NCI-H82 treated with DMSO at 0.1 percent for 48 hours (cell line): Measurements from ENCODE around the gene CYTH3.
"Not testable (repeated sequence)": the region's sequence is repeated elsewhere in the genome, so short reads cannot be mapped to it uniquely, and the experiment has no call there.

Source experiments
- DNase-seq: peaks from one replicate; lab custom pipeline; 2025; ENCODE audit not compliant: unreplicated experiment; lab: John Stamatoyannopoulos, UW

The CYTH3 gene

GRCh38 chr7:6234384-6234783 lies 38.0 kb downstream of the CYTH3 start:
- no peak for DNase-seq

DNA sequence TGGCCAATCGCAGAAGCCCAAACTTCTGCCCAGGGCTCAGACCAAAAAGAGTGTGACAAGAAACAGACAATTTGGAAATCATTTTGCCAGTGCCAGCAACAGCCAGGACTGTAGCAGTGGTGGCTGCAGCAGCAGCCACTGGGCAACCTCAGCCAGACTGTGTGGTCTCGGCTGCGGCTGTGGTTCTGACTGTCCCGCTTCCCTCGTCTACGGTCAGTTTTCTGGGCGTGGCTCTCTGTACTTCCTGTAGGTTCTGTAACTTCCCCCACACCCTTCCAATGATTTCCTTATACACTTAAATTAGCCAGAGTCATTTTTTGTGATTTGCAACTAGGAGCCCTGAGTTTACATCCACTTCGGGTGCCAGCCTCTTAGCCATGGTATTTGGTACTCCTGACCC lies 39.9 kb downstream of the CYTH3 start:
- DNase-seq, result no peak

- no peak for DNase-seq
Measured at GRCh38 chr7:6232116-6232515, 40.3 kb downstream of the CYTH3 start.

GRCh38 chr7:6231184-6231583 lies 41.2 kb downstream of the CYTH3 start:
- no peak for DNase-seq

- not testable (repeated sequence) for DNase-seq
Measured at GRCh38 chr7:6229284-6229683, 43.1 kb downstream of the CYTH3 start.

DNA sequence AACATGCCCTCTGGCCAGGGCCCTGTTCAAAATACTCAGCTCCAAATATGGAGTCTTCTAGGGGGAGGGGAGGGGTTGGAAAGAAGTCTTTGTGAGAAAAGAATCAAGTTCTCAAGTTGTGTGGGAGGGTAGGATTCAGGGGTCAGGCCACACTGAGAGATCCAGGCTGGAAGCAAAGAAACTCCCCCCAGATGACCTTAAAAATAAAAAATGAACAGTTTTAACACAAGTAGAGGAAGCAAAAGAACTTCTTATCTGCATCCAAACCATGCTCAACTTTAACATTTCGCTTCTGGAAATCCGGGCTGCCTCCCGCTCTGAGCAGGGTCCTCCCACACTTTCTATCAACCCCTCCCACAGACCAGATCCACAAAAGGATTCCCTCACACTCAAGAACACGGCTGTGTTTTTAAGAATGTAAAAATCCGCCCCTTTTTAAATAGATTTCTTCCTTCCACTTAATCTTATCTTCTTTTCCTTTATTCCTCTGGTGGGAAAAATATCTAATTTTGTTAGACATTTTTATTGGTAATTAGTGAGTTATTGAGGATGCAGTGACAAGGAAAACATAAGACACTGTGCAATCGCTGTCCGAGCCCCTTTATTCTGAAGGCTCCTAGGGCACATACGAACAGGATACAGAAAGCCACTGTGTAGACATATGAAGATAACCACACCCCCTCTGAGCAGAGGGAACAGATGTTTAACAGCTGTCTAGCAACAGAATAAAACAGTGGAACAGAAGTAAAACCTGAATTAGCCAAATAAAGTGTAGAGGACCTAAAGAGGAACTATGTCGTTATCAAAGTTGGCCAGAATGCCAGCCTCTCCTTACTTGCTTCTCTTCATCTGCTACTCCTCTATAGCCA lies 43.8 kb downstream of the CYTH3 start:
- no peak for DNase-seq

DNA sequence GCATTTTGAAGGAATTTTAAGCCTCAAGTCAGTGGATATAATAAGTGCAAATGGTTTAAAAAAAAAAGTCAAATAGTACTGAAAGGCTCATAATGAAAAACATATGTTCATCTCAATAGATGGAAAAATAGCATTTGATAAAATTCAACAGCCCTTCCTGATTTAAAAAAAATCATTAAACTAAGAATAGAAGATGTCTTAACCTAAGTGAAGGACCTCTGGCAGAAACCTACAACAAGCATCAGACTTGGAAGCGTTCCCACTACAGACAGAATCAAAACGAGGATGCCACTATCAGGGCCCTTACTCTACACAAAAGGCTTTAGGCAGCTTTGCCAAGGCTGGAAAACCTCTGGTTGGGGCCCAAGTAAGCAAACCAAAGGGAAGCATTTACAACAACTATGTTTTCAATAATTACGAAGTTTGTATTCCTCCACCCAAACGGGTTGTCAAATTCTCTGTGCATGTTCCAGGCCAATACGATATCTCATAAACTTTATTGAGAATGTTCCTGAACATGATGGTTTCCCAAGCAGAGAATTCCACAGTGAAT lies 45.1 kb downstream of the CYTH3 start:
- no peak for DNase-seq

DNA sequence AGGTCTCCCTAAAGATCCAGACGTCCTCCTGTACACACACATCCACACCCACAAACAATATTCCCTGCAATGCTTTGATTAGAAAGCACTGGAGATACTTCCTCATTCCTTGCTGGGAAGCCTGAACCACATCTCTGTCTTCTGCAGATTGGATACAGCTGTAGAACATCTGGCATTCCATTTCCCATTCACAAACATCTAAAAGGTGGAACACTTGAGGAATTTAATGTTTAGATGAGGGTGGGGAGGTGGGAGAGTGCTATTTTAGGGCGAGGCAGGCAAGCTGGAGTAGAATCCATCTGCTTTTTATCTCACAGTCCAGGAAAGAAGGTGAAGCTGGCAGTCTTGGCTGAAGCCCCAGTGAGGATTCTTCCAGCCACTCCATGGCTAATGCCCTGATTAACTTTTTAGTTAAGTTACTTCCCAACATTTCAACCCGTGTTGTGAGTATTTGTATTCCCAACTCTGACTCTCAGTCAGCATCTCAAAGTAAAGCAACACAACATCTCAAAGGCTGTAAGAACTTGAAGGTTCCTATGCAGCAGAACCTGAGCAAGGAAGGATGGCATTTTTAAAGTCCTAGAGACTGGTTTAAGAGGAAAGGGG lies 46.1 kb downstream of the CYTH3 start:
- no peak for DNase-seq

GRCh38 chr7:6223411-6223810 lies 49.0 kb downstream of the CYTH3 start:
- peak; percentile 25 for DNase-seq

GRCh38 chr7:6223010-6223409 lies 49.4 kb downstream of the CYTH3 start:
- not testable (repeated sequence) for DNase-seq

DNA sequence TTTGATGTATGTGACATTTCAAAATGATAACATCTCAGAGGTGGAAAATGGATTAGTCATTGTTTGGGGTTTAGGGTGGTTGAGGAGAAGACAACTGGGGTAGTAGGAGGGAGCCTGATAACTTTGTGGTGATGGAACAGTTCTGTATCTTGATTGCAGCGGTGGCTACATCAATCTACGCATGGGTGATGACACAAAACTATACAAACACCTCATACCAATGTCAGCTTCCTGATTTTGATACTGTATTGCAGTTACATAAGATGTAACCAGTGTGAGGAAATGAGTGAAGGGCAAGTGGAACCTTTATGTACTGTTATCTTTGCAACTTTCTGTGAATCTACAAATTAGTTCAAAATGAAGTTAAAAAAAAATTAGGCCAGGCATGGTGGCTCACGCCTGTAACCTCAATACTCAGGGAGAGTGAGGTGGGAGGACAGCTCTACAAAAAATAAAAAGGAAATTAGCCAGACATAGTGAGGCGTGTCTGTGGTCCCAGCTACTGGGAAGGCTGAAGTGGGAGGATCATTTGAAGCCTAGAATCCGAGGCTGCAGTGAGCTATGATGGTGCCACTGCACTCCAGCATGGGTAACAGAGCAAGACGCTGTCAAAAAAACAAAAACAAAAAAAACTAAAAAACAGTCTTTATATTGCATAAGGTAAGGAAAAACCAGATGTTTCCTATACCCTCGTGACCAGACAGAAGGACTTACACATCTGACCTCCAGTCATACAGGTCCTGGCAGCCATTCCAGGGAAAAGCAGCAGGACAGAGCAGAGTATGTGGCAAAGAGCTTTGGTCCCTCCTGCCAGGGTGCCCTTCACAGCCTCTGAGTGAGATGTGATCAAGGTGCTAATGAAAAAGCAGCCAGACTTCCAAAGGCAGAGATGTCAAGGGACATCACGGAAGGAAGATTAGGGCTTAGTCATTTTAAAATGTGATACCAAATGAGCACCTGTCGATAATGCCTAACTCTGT lies 50.8 kb downstream of the CYTH3 start:
- no peak for DNase-seq

DNA sequence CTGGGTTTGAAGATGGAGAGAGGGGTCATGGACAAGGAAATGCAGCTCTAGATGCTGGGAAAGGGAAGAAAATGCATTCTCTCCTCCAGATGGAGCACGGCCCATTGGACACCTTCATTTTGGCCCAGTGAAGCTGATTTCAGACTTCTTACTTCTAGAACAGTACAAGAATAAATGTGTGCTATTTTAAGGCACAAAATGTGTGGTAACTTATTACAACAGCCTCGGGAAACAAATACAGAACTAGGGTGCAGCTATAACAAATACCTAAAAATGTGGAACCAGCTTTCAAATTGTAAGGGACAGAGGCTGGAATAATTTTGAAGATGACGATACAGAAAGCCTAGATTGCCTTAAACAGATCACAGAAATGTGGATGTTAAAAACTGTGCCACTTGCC lies 54.1 kb downstream of the CYTH3 start:
- DNase-seq, result no peak

DNA sequence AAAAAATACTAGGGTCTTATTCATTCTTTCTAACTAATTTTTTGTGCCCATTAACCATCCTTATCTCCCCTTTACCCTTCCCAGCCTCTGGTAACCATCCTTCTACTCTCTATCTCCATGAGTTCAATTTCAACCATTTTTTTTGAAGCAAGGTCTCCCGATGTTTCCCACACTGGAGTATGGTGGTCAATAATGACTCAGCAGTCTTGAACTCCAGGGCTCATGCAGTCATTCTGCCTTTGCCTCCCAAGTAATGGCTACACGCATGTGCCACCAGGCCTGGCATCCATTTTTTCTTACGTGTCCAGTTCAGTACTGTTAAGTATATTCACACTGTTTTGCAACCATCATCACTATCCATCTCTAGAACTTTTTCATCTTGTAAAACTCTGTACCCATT lies 60.4 kb downstream of the CYTH3 start:
- DNase-seq, result no peak

- DNase-seq, result no peak
Measured at GRCh38 chr7:6210621-6211372, 61.6 kb downstream of the CYTH3 start.

GRCh38 chr7:6209340-6209739 lies 63.1 kb downstream of the CYTH3 start:
- DNase-seq, result no peak

DNA sequence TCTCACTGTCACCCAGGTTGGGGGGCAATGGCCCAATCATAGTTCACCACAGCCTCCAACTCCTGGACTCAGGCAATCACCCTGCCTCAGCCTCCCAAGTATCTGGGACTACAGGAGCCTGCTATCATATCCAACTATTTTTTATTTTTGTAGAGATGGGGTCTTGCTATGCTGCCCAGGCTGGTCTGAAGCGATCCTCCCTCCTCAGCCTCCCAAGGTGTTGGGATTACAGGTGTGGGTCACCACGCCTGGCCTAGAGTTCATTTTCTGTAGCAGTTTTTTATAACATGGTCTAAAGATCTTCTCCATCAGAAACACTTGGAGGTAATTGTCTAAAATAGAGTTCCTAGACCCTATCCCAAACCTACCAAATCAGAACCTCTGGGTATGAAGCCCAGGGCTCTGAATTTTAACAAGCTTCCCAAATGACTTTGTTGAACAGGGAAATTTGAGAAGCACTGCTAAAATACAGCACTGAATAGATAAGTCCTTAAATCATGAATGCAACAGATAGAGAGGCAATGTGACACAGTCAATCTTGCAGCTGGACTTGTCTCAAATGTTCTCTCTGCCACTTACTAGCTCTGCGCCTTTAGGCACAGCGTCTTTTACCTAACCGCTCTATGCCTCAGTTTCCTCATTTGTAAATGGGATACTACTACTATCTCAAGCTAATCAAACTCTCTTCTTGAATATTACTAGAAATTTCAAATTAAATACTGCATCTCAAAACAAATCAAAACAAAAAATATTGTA lies 63.7 kb downstream of the CYTH3 start:
- no peak for DNase-seq

- DNase-seq, result no peak
Measured at GRCh38 chr7:6205971-6206660, 66.3 kb downstream of the CYTH3 start.

DNA sequence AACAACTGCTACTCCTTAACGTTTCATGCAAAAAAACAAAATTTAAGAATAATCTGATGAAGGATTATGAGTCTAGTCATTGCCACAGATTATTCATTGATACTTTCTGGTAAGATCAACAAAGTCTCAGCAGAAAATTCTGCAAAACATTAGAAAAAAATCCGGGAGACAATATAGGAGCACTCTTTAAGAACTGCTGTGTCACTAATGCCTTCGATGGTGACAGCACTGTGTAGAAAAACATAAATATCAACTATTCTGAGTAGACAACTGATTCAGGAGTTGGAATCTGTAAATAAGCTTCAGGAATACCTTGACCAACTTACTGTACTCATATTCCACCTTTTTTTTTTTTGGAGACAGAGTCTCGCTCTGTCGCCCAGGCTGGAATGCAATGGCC lies 69.0 kb downstream of the CYTH3 start:
- no peak for DNase-seq

DNA sequence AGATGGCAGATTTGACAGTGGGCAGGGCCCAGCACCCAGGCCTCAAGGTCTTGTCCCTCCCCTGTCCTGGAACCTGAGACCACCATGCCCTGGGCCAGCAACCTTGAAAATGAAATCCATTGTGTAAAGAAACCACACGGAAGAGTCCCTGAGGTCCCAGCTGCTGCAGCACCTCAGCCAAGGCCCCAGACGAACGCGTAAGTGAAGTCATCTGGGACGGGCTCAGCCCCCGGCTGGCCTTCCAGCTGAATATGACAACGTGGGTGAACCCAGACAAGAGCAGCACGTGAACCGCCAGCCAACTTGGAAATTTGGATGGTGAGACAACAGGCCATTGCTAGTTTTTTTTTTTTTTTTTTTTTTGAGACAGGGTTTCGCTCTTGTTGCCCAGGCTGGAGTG lies 70.3 kb downstream of the CYTH3 start:
- no peak for DNase-seq
